ENCODE results near the gene MYBPHL.

DNA sequence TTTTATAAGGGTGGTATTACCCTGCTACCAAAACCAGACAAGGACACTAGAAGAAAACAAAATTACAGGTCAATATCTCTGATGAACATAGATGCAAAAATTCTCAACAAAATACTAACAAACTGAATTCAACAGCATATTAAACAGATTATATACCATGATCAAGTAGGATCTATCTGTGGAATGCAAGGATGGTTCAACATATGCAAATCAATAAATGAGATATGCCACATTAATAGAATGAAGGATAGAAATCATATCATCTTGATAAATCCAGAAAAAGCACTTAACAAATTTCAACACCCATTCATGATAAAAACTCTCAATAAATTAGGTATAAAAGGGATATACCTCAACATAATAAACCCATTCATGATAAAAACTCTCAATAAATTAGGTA lies 24.3 kb upstream of the MYBPHL start:
- TF ChIP-seq EZH2 (IDR thresholded peaks at IDR 0.05; ENCODE audit: borderline replicate concordance) (no peak), CTCF (IDR thresholded peaks at IDR 0.05; ENCODE audit: poor library complexity) (no peak)

Measured in hepatocyte (in vitro differentiated cells).